ENCODE data around the gene INVS.

- TF ChIP-seq REST (IDR thresholded peaks at IDR 0.05; ENCODE audit: low read depth), result no peak
- no peak for TF ChIP-seq MAX (IDR thresholded peaks at IDR 0.05)
- TF ChIP-seq CEBPB (IDR thresholded peaks at IDR 0.05), result no peak
- TF ChIP-seq TAF1 (IDR thresholded peaks at IDR 0.05; ENCODE audit: low read depth), result no peak
- TF ChIP-seq EGR1 (IDR thresholded peaks at IDR 0.05), result no peak
- TF ChIP-seq USF1 (IDR thresholded peaks at IDR 0.05), result no peak
- TF ChIP-seq NFIC (IDR thresholded peaks at IDR 0.05), result no peak
Measured at GRCh38 chr9:100281676-100282387, 182.8 kb downstream of the INVS start.

All from Ishikawa (cell line).